Coronary artery (tissue), 2 donors: ENCODE results near the gene AKR7A2.

Experiments used
- DNase-seq: peaks from one replicate; pipeline ENCODE4 v3.0.0-alpha.2; 2017; ENCODE audit warnings: low spot score
- H3K27ac ChIP-seq, 2 donors: fragments of 200-600 bp; sonication (generic); one replicate each; pipeline ENCODE4 v1.5.1; 2016 to 2019
- H3K4me3 ChIP-seq: fragments of 200-600 bp; sonication (generic); 2 replicates; pipeline ENCODE4 v1.5.1; 2016; ENCODE audit warnings: mild to moderate bottlenecking, moderate library complexity
- CTCF ChIP-seq: fragments of 200-600 bp; sonication (generic); IDR thresholded peaks from one replicate; pipeline ENCODE4 v1.5.1; 2019; ENCODE audit warnings: antibody characterized with exemption

The AKR7A2 gene

GRCh38 chr1:19317126-19317910 is 5.4 kb upstream of the AKR7A2 start:
- no peak overlapping the region for H3K4me3 ChIP-seq
- no peak overlapping the region for H3K27ac ChIP-seq
- TF ChIP-seq CTCF: no peak
- no peak for DNase-seq

- Histone ChIP-seq H3K4me3 (no peak overlapping the region), H3K27ac (no peak overlapping the region)
- no peak for TF ChIP-seq CTCF
- DNase-seq: no peak
These were observed 3.6 kb upstream of the AKR7A2 start for GRCh38 chr1:19315378-19316198.

- no peak for TF ChIP-seq CTCF
- no peak overlapping the region for H3K27ac ChIP-seq
- no peak overlapping the region for H3K4me3 ChIP-seq
- no peak for DNase-seq
These were observed 2.3 kb upstream of the AKR7A2 start for GRCh38 chr1:19313961-19314882.

GRCh38 chr1:19313636-19313959 is 1.7 kb upstream of the AKR7A2 start:
- no peak for DNase-seq
- H3K27ac ChIP-seq: no peak overlapping the region
- no peak overlapping the region for H3K4me3 ChIP-seq
- TF ChIP-seq CTCF: no peak

- no peak for DNase-seq
- TF ChIP-seq CTCF: no peak
- Histone ChIP-seq H3K4me3 (peak overlapping the region; percentile 89), H3K27ac (peak overlapping the region; percentile 66 to 98)
These were observed 1.1 kb upstream of the AKR7A2 start for GRCh38 chr1:19312782-19313635.

- H3K4me3 ChIP-seq: peak overlapping the region; percentile 89
- DNase-seq: no peak
- peak overlapping the region; percentile 28 to 98 for H3K27ac ChIP-seq
- no peak for TF ChIP-seq CTCF
These were observed 427 bp downstream of the AKR7A2 start for GRCh38 chr1:19311503-19311930.
